HG03066 (cell line): ENCODE results near the gene LCN10.
A peak's percentile ranks its signal among the peaks of the same experiment; 100 is the strongest.

ENCODE experiments used
- ATAC-seq: cut with Tn5 transposase; IDR thresholded peaks from one replicate; pipeline ENCODE4 v1.9.1; 2021; ENCODE audit warnings: low read depth; ENCODE audit not compliant: unreplicated experiment

Gene LCN10

GRCh38 chr9:136740971-136741882 is 1.5 kb downstream of the LCN10 start:
- ATAC-seq, result no peak

DNA sequence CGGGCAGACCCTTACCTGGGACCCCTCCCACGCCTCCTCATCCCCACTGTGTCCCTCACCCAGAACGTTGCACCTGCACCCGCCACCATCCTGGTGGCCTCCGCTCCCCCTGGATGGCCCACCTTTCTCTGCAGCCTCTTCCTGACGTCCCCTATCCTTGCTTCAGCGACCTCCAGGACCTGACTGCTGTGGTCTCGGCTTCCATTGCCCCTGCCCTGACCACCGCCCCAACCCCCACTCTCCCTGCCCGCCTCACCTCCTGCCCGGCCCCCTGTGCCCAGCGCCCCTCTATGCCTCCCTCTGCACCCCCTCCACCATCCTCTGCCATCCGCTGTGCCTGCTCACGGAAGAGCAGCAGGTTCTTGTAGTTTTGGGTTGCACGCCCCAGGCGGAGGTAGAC is 2.2 kb downstream of the LCN10 start:
- no peak for ATAC-seq

DNA sequence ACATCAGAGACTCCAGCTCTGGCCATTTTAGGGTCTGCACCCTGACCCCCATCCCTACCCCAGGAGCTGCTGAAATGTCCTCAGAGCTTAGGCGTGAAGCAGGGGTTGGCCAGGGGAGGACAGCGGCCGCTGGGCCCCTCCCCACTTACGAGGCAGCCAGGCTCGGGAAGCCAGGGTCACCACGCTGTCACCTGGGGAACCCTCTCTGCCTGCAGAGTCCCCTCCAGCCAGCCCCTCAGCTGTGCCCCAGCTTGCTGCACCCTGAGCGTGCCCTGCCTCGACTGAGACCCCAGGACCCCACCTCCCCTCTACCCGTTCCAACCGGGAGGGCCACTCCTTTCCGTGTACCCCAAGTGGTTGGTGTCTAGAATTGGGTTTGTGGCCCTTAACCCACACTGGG is 2.7 kb downstream of the LCN10 start:
- no peak for ATAC-seq

- no peak for ATAC-seq
These were observed 3.2 kb downstream of the LCN10 start for GRCh38 chr9:136739509-136739908.

GRCh38 chr9:136738960-136739359 is 3.8 kb downstream of the LCN10 start:
- no peak for ATAC-seq

DNA sequence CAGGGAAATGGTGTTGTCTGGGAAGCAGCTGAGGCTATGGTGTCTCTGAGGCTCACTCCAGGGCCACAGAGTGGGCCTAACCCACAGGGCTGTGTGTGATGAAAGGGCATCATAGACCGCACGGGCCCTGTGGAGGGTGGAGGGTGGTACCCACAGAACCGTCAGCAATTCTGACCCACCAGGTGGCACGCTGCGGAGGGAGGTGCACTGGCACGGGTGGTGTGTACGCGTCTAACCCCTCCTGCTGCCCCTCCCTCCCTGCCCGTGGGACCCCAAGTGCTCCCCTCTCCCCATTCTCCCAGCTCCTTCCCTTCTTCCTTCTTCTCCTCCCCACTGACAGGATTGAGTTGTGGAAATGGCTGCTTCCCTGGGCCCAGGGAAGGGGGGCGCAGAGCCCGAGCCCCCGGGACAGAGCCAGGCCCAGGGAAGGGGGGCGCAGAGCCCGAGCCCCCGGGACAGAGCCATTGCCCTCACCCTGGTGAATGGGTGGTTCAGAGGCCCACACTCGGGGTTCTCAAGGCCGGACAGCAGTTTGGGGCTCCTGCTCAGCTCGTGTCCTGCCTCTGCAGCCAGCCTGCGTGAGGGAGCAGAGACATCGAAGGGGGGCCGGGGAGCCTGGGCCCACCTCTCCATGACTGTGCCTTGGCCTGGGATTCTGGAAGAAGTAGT is 6.8 kb downstream of the LCN10 start:
- no peak for ATAC-seq

- ATAC-seq, result no peak
These were observed 7.8 kb downstream of the LCN10 start for GRCh38 chr9:136734837-136735496.

GRCh38 chr9:136733611-136734010 is 9.1 kb downstream of the LCN10 start:
- ATAC-seq, result no peak

- ATAC-seq, result no peak
These were observed 10.1 kb downstream of the LCN10 start for GRCh38 chr9:136732444-136733178.

DNA sequence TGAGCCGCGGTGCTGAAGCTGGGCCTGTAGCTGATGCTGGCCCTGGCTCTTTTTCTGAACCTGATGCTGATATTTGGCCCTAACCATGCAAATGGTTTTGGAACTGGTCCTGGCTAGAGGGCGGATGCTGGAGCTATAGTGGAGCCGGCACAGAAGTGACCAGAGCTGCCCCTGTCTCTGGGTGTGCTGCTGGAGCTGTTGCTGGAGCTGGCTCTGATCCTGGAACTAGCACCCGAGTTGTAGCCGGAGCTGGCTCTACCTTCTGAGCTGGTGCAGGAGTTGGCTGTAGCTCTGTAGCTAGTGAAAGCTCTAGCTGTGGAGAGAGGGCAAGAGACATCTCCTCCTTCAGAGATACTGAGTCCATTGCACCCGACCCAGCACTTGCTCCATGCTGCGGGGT is 12.8 kb downstream of the LCN10 start:
- ATAC-seq, result no peak

DNA sequence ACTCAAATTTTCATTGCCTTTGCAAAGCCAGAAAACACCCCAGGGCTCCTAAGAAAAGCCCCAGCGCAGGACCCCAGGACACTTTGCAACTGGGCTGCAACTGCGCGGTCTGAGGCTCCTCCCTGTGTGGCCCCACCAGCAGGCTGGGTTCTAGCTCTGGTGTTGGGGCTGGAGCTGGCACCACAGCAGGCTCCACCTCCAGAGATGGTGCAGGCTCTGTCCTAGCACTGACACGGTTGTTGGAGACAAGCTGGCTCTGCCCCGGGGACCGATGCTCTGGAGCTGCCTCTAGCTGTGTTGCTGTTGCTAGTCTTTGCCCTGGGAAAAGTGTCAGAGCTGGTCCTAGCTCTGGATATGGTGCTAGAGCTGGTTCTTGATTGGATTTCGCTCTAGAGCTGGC is 13.6 kb downstream of the LCN10 start:
- ATAC-seq, result no peak

DNA sequence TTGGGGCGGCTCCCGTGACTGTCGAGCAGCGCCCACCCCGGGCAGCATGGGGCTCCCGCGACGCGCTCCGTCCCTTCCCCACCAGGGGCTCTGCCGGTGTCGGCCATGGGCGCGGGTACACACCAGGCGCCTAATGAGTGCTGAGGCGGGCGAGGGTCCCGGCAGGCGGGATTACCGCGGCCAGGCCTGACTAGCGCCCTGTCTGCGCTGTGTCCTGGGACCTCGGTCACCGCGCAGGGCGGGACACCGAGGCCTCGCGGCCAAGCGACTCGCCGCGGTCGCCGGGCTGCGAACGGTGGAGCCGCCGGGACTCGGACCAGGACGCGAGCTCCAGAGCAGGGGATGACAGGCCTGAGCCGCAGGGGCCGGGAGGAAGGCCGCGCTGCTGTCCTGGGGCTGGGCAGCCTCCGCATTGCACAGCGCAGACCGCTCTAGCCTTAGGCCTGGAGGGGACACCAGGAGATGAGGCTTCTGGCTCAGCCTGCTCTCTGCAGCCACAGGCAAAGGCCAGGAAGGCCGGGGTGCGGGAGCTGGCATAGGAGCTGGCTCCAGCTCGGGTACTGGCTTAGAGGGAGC is 14.1 kb downstream of the LCN10 start:
- peak; percentile 10 for ATAC-seq

DNA sequence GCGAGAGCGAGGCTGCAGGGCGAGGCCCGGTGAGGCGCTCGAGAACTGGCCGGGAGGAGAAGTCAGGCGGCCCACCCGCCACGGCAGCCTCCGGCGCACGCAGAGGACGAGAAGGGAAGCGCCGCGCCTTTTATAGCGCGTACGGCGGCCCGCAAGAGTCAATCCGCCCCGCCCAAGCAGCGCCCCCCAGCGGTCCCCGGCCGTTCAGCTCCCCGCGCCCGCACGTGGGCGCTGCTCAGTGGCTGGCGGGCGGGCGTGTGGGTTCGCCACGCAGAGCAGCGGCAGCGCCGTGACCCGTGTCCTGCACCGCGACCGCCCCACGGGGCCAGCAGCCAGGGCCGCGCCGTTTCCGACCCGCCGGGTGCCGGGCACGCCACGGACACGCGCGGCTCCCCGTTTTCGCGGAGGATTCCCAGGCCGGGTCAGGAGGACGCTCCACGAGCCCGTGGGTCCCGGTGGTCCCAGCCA is 14.6 kb downstream of the LCN10 start:
- ATAC-seq, result peak; percentile 71

GRCh38 chr9:136726631-136727191 is 16.0 kb downstream of the LCN10 start:
- no peak for ATAC-seq

DNA sequence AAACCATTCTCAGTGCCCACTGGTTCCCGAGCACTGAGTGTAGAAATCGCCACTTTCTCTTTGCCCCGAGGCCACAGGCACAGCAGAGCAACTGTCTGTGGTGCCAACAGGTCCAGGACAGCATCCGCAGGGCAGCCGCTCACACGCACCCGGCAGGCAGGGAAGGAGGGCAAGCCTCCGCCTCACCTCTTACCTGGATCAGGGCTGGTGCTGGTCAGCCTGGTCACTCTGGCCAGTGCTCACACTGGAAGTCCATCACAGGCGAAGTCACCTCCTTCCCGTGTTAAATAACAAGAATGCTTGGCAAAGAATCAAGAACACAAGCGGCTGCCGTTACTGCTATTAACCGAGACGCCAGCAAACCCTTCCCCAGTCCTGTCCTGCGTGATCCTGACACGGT is 16.6 kb downstream of the LCN10 start:
- no peak for ATAC-seq

DNA sequence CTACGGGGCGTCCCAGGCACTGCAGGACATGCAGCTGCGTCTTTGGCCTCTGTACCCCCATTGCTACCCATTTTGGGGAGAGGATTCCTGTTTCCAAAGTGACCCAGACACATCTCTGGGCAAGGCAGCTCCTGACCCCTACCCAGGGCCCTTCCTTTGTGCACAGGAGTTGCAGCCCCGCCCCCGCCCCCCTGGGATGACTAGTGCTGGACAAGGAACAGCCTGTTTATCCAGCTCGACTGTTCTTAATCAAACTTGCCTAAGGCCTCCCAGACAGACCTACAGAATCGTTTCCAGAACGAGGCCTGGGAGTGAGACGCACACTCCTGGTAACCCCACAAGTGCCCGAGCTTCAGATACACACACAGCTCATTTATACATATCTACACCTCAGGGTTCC is 17.1 kb downstream of the LCN10 start:
- ATAC-seq, result no peak

GRCh38 chr9:136724772-136725171 is 18.0 kb downstream of the LCN10 start:
- no peak for ATAC-seq

DNA sequence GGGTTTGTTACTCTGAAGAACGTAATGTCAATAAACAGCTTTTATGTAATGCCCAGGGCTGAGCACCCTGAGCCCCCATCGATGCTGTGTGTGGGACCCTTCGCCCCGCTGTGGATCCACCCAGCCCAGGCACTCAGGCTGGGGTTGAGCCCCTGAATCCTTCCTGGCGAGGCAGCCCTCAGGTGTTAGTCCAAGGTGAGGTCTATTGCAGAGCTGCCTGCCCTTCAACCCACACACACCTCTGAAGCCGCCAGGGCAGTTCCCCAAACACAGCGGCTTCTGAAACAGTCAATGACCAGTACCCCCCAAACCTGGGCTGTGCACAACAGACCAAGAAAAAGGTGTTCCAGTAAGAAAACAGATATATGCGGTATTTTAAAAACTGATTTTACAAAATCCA is 18.8 kb downstream of the LCN10 start:
- no peak for ATAC-seq

- no peak for ATAC-seq
These were observed 19.3 kb downstream of the LCN10 start for GRCh38 chr9:136723362-136723976.

DNA sequence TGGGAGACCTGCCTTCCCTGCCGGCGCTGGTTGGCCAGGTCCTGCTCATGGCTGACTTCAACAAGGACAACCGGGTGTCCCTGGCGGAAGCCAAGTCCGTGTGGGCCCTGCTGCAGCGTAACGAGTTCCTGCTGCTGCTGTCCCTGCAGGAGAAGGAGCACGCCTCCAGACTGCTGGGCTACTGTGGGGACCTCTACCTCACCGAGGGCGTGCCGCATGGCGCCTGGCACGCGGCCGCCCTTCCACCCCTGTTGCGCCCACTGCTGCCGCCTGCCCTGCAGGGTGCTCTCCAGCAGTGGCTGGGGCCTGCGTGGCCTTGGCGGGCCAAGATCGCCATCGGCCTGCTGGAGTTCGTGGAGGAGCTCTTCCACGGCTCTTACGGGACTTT is 19.8 kb downstream of the LCN10 start:
- no peak for ATAC-seq
